ENCODE measurements around the gene LYPD6B. TPM values are rescaled to one million over a fixed set of nuclear protein-coding genes. Genes with fewer than 3 reads are reported as not detected.

The LYPD6B gene
- total RNA-seq, 2 donors from 2014 or later = 9.3 to 9.9 TPM

DNA sequence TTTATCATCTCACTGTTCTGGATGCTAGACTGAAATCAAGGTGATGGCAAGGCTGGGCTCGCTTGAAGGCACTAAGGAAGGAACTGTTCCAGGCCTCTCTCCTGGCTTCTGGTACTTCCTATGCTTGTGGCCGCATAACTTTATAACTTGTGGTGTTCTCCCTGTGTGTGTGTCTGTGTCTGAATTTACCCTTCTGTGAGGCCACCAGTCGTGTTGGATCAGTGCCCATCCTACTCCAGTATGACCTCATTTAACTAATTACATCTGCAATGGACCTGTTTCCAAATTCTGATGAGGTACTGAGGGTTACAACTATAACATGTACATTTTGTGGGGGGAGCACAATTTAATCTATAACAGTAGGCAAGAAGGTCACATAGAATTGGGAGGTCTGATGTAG, 41.6 kb downstream of the LYPD6B start:
- DNase-seq = peak in 1 of 4 donors; percentile 25
- Histone ChIP-seq H3K9me3 (no peaks in the 10 kb centered on the region), H3K4me3 (no peak overlapping the region), H3K4me1 (peaks cover 9% of the 10 kb centered on the region), H3K36me3 (replicated peaks in 1 of 2; ENCODE audit: insufficient read depth in 1 of 2, low read depth in 2 of 2) (no peaks in the 10 kb centered on the region), H3K27ac (no peak overlapping the region), H3K27me3 (no peaks in the 10 kb centered on the region)
- no peak for TF ChIP-seq POLR2A (IDR thresholded peaks at IDR 0.05)
- TF ChIP-seq, protein P1, sequence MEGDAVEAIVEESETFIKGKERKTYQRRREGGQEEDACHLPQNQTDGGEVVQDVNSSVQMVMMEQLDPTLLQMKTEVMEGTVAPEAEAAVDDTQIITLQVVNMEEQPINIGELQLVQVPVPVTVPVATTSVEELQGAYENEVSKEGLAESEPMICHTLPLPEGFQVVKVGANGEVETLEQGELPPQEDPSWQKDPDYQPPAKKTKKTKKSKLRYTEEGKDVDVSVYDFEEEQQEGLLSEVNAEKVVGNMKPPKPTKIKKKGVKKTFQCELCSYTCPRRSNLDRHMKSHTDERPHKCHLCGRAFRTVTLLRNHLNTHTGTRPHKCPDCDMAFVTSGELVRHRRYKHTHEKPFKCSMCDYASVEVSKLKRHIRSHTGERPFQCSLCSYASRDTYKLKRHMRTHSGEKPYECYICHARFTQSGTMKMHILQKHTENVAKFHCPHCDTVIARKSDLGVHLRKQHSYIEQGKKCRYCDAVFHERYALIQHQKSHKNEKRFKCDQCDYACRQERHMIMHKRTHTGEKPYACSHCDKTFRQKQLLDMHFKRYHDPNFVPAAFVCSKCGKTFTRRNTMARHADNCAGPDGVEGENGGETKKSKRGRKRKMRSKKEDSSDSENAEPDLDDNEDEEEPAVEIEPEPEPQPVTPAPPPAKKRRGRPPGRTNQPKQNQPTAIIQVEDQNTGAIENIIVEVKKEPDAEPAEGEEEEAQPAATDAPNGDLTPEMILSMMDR (IDR thresholded peaks at IDR 0.05) = no peak
- no peak for ATAC-seq
- WGBS, 2 donors = 63 to 72% methylated on average over 3 of the region's 3 CpGs
- intact Hi-C loops (cut with DNase I) = no loop called here

DNA sequence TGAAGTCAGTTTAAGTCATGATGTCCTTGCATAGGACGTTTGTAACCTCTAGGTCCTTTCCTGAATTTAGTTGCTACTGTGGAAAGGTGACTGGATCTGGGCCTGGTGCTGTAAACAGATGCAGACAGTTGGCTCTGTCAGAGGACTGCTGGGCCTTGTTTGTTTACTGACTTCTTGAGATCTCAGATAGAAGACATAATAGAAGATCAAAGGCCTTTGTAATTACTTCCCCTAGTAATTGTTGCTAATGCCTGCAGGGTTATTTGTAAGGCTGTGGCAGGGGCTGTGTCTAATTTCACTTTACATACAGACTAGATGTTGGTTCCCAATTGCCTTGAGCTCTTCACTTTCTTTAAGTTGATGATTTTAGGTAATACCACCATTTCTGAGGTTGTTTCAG, 42.5 kb downstream of the LYPD6B start:
- Histone ChIP-seq H3K27me3 (no peaks in the 10 kb centered on the region), H3K9me3 (no peaks in the 10 kb centered on the region), H3K27ac (no peak overlapping the region), H3K4me3 (no peak overlapping the region), H3K36me3 (replicated peaks in 1 of 2; ENCODE audit: insufficient read depth in 1 of 2, low read depth in 2 of 2) (no peaks in the 10 kb centered on the region), H3K4me1 (peaks cover 6% of the 10 kb centered on the region)
- DNase-seq (no peak), ATAC-seq (no peak)
- WGBS, 2 donors = 74 to 81% methylated on average over 1 of the region's 1 CpG
- TF ChIP-seq POLR2A (IDR thresholded peaks at IDR 0.05) = no peak
- TF ChIP-seq, protein P1 (IDR thresholded peaks at IDR 0.05) = no peak
- intact Hi-C loops (cut with DNase I) = no loop called here

DNA sequence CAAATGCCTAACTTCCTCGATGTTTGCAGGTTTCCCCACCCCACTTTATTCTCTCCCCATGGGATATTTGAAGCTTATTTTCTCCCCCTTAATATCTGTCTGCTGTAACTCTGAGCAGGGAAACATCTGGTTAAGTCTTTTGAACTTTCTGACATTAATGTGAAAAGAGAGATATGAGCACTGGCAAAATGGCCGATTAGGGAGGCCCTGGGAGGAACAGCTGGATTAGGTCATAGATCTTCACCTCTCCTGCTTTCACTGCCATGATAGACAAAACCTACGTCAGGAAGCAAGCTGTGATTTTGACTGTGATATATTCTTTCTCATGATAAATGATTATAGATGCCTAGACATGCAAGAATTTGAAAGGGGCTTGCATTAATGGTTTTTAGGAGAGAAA, 43.6 kb downstream of the LYPD6B start:
- no peak overlapping the region for H3K27ac ChIP-seq
- peaks cover 6% of the 10 kb centered on the region for H3K4me1 ChIP-seq
- WGBS, 2 donors = 21 to 37% methylated on average over 3 of the region's 3 CpGs
- no peaks in the 10 kb centered on the region for H3K9me3 ChIP-seq
- TF ChIP-seq POLR2A (IDR thresholded peaks at IDR 0.05) = no peak
- TF ChIP-seq, protein P1 (IDR thresholded peaks at IDR 0.05) = no peak
- H3K4me3 ChIP-seq = no peak overlapping the region
- no peaks in the 10 kb centered on the region for H3K27me3 ChIP-seq
- no peaks in the 10 kb centered on the region for H3K36me3 ChIP-seq (replicated peaks in 1 of 2; ENCODE audit: insufficient read depth in 1 of 2, low read depth in 2 of 2)
- intact Hi-C loops (cut with DNase I) = no loop called here
- DNase-seq (no peak), ATAC-seq (no peak)

DNA sequence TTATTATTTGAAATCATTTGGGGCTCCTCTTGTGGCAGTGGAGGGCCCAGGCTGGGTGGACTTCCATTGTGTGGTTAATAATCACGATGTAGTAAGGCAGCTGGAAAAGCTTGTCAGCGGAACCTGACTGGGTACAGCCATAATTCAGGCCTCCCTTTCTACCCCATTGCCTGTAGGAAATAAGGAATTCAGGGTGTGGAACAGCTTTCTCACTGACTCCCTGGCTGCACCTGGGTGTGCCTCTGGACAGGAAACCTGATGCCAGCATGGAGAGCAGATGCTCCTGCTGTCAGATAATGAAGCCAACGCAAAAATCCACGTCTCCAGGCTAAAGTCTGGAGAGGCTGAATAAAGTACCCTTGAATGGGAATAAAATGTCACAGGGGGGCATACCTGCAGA, 44.2 kb downstream of the LYPD6B start:
- Histone ChIP-seq H3K27me3 (no peaks in the 10 kb centered on the region), H3K27ac (no peak overlapping the region), H3K4me3 (no peak overlapping the region), H3K36me3 (replicated peaks in 1 of 2; ENCODE audit: insufficient read depth in 1 of 2, low read depth in 2 of 2) (no peaks in the 10 kb centered on the region), H3K9me3 (no peaks in the 10 kb centered on the region), H3K4me1 (peaks cover 2% of the 10 kb centered on the region)
- DNase-seq (no peak), ATAC-seq (no peak)
- WGBS, 2 donors = 80 to 98% methylated on average over 4 of the region's 4 CpGs
- no peak for TF ChIP-seq POLR2A (IDR thresholded peaks at IDR 0.05)
- TF ChIP-seq, protein P1 (IDR thresholded peaks at IDR 0.05) = no peak
- intact Hi-C loops (cut with DNase I) = no loop called here

DNA sequence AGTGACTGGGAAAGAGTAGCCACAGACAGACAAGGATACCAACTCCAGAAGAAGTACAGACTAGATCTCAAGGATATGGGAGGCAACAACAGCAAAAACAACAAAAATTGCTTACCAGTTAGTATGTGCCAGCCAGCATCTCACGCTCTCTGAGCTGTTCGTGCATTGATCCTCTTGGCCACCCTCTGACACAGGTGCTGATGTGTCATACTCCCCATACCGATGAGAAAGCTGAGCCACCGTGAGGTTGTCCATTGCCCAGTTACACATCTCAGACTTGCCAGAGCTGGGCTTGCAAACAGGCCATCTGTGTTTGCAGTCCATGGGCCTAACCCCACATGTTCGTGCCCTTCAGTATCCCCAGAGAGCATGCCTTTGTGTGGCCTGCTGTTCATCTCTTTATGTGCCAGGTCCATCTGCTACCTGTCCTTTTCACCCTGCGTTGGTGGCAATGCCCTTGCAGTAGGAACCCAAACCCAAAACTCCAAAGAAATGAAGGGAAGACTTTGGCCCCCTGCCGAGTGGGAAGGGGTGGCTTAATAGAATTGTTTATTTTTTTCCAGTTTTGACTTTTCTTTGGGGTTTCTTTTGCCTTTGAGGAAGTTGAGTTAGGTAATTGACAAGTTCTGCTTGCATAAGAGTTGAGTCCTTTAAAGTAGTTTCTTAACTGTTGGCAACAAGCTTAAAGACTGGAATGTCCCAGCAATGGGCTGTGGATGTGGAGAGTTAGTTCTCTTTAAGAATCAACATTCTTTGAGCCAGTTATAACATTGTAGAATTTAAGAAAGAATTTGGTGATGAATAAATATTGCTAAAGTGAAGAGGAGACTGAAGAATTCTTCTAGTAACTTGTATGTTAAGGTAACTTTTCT, 46.7 kb downstream of the LYPD6B start:
- H3K4me3 ChIP-seq = no peak overlapping the region
- intact Hi-C loops (cut with DNase I) = no loop called here
- no peaks in the 10 kb centered on the region for H3K27me3 ChIP-seq
- H3K4me1 ChIP-seq = no peaks in the 10 kb centered on the region
- ATAC-seq (no peak), DNase-seq (no peak)
- WGBS, 2 donors = 91% methylated on average over 7 of the region's 7 CpGs
- TF ChIP-seq POLR2A (IDR thresholded peaks at IDR 0.05) = no peak
- TF ChIP-seq, protein P1 (IDR thresholded peaks at IDR 0.05) = no peak
- H3K9me3 ChIP-seq = no peaks in the 10 kb centered on the region
- no peak overlapping the region for H3K27ac ChIP-seq
- H3K36me3 ChIP-seq (replicated peaks in 1 of 2; ENCODE audit: insufficient read depth in 1 of 2, low read depth in 2 of 2) = no peaks in the 10 kb centered on the region

Measured in body of pancreas (tissue), 4 donors.